Measurements from ENCODE around the gene DDX42.

Gene DDX42

GRCh38 chr17:63805591-63805990, 31.6 kb downstream of the DDX42 start:
- H3K4me2 ChIP-seq (ENCODE audit: low read length) = no peak overlapping the region
- H3K4me1 ChIP-seq = no peaks in the 10 kb centered on the region
- TF ChIP-seq CTCF (IDR thresholded peaks at IDR 0.05) = no peak
- no peaks in the 10 kb centered on the region for H3K9me3 ChIP-seq (ENCODE audit: control insufficient read depth, low read length)
- no peaks in the 10 kb centered on the region for H3K36me3 ChIP-seq (ENCODE audit: control insufficient read depth, insufficient read depth, low read length)
- no peak overlapping the region for H3K27ac ChIP-seq
- H3K79me2 ChIP-seq = peaks cover 2% of the 10 kb centered on the region
- no peaks in the 10 kb centered on the region for H3K27me3 ChIP-seq (ENCODE audit: control insufficient read depth, insufficient read depth, low read length)
- no peak overlapping the region for H2AFZ ChIP-seq
- H3K4me3 ChIP-seq (ENCODE audit: low read depth, low read length) = no peak overlapping the region
- no peak overlapping the region for H3K9ac ChIP-seq

GRCh38 chr17:63809970-63810369, 36.0 kb downstream of the DDX42 start:
- Histone ChIP-seq H3K27me3 (ENCODE audit: control insufficient read depth, insufficient read depth, low read length) (no peaks in the 10 kb centered on the region), H3K4me3 (ENCODE audit: low read depth, low read length) (no peak overlapping the region), H3K9ac (no peak overlapping the region), H3K9me3 (ENCODE audit: control insufficient read depth, low read length) (no peaks in the 10 kb centered on the region), H3K36me3 (ENCODE audit: control insufficient read depth, insufficient read depth, low read length) (no peaks in the 10 kb centered on the region), H3K79me2 (no peaks in the 10 kb centered on the region), H2AFZ (no peak overlapping the region), H3K4me1 (no peaks in the 10 kb centered on the region), H3K4me2 (ENCODE audit: low read length) (no peak overlapping the region), H3K27ac (no peak overlapping the region)
- no peak for TF ChIP-seq CTCF (IDR thresholded peaks at IDR 0.05)

- no peaks in the 10 kb centered on the region for H3K9me3 ChIP-seq (ENCODE audit: control insufficient read depth, low read length)
- H3K79me2 ChIP-seq = no peaks in the 10 kb centered on the region
Observed at GRCh38 chr17:63816123-63816522, 42.2 kb downstream of the DDX42 start.

GRCh38 chr17:63816669-63817068, 42.7 kb downstream of the DDX42 start:
- Histone ChIP-seq H3K9ac (no peak overlapping the region), H3K27ac (no peak overlapping the region), H3K27me3 (ENCODE audit: control insufficient read depth, insufficient read depth, low read length) (no peaks in the 10 kb centered on the region), H3K36me3 (ENCODE audit: control insufficient read depth, insufficient read depth, low read length) (no peaks in the 10 kb centered on the region), H3K4me1 (no peaks in the 10 kb centered on the region), H2AFZ (no peak overlapping the region), H3K4me3 (ENCODE audit: low read depth, low read length) (no peak overlapping the region), H3K9me3 (ENCODE audit: control insufficient read depth, low read length) (no peaks in the 10 kb centered on the region), H3K79me2 (no peaks in the 10 kb centered on the region), H3K4me2 (ENCODE audit: low read length) (no peak overlapping the region)
- no peak for TF ChIP-seq CTCF (IDR thresholded peaks at IDR 0.05)

More at GRCh38 chr17:63816123-63816522, 42.2 kb downstream of the DDX42 start:
- H3K27me3 ChIP-seq (ENCODE audit: control insufficient read depth, insufficient read depth, low read length) = no peaks in the 10 kb centered on the region
- H3K36me3 ChIP-seq (ENCODE audit: control insufficient read depth, insufficient read depth, low read length) = no peaks in the 10 kb centered on the region
- no peak overlapping the region for H3K4me3 ChIP-seq (ENCODE audit: low read depth, low read length)
- H3K4me2 ChIP-seq (ENCODE audit: low read length) = no peak overlapping the region
- no peak overlapping the region for H2AFZ ChIP-seq
- TF ChIP-seq CTCF (IDR thresholded peaks at IDR 0.05) = no peak
- no peaks in the 10 kb centered on the region for H3K4me1 ChIP-seq
- no peak overlapping the region for H3K9ac ChIP-seq
- H3K27ac ChIP-seq = no peak overlapping the region

GRCh38 chr17:63817736-63818385, 43.9 kb downstream of the DDX42 start:
- H3K4me1 ChIP-seq = no peaks in the 10 kb centered on the region
- H3K9ac ChIP-seq = no peak overlapping the region
- H3K4me3 ChIP-seq (ENCODE audit: low read depth, low read length) = no peak overlapping the region
- H3K4me2 ChIP-seq (ENCODE audit: low read length) = no peak overlapping the region
- H3K36me3 ChIP-seq (ENCODE audit: control insufficient read depth, insufficient read depth, low read length) = no peaks in the 10 kb centered on the region
- TF ChIP-seq CTCF (IDR thresholded peaks at IDR 0.05) = no peak
- H3K79me2 ChIP-seq = no peaks in the 10 kb centered on the region
- H2AFZ ChIP-seq = no peak overlapping the region
- no peaks in the 10 kb centered on the region for H3K27me3 ChIP-seq (ENCODE audit: control insufficient read depth, insufficient read depth, low read length)
- H3K27ac ChIP-seq = no peak overlapping the region
- no peaks in the 10 kb centered on the region for H3K9me3 ChIP-seq (ENCODE audit: control insufficient read depth, low read length)

Measured in parathyroid adenoma (tissue), 2 donors.